Mesenchymal stem cell (in vitro differentiated cells and primary cell): ENCODE data around the gene TMEM176B.

ENCODE experiments used
- DNase-seq: peaks from one replicate; pipeline ENCODE4 v3.0.0-alpha.2; 2013
- H2AFZ ChIP-seq: one replicate; pipeline ENCODE4 v1.6.1; 2013; ENCODE audit warnings: low read depth, mild to moderate bottlenecking, control low read depth, inconsistent platforms, low read length, moderate library complexity
- H2AK5ac ChIP-seq: 2 replicates; pipeline ENCODE4 v1.6.1; 2013; ENCODE audit warnings: low read length, moderate library complexity, mild to moderate bottlenecking, inconsistent platforms; ENCODE audit not compliant: severe bottlenecking
- H2BK120ac ChIP-seq: one replicate; pipeline ENCODE4 v1.6.1; 2013; ENCODE audit warnings: low read depth, mild to moderate bottlenecking, inconsistent platforms, low read length, moderate library complexity
- H2BK12ac ChIP-seq, 2 experiments: one replicate each; pipeline ENCODE4 v1.6.1; 2013; ENCODE audit warnings: inconsistent platforms in 2 of 2, low read length in 2 of 2, mild to moderate bottlenecking in 2 of 2, moderate library complexity in 2 of 2, control low read depth in 1 of 2
- H2BK15ac ChIP-seq: one replicate; pipeline ENCODE4 v1.6.1; 2013; ENCODE audit warnings: mild to moderate bottlenecking, low read depth, inconsistent platforms; ENCODE audit not compliant: poor library complexity, severe bottlenecking
- H2BK5ac ChIP-seq: 2 replicates; pipeline ENCODE4 v1.6.1; 2013; ENCODE audit warnings: low read depth, mild to moderate bottlenecking, low read length, control low read depth, inconsistent platforms; ENCODE audit not compliant: poor library complexity, severe bottlenecking
- H3K14ac ChIP-seq, 2 experiments: one replicate each; pipeline ENCODE4 v1.6.1; 2013; ENCODE audit warnings: inconsistent platforms in 2 of 2, low read length in 2 of 2, control low read depth in 1 of 2, mild to moderate bottlenecking in 1 of 2, moderate library complexity in 1 of 2
- H3K18ac ChIP-seq, 2 experiments: one replicate each; pipeline ENCODE4 v1.6.1; 2013; ENCODE audit warnings: inconsistent platforms in 2 of 2, low read length in 2 of 2, control low read depth in 1 of 2, low read depth in 1 of 2, mild to moderate bottlenecking in 1 of 2
- H3K23ac ChIP-seq, 2 experiments: one replicate each; pipeline ENCODE4 v1.6.1; 2013; ENCODE audit warnings: inconsistent platforms in 2 of 2, low read length in 2 of 2, mild to moderate bottlenecking in 2 of 2, moderate library complexity in 2 of 2, control low read depth in 1 of 2
- H3K27ac ChIP-seq: 2 replicates; pipeline ENCODE4 v1.5.1; 2013; ENCODE audit warnings: mild to moderate bottlenecking, moderate library complexity, low read length, control low read depth, inconsistent platforms; ENCODE audit not compliant: poor library complexity, severe bottlenecking
- H3K27me3 ChIP-seq, 2 experiments: 2 replicates each; pipeline versions ENCODE4 v1.6.1 to v1.7.0; 2013; ENCODE audit warnings: low read length in 2 of 2, mild to moderate bottlenecking in 2 of 2, moderate library complexity in 2 of 2, control low read depth in 1 of 2, inconsistent platforms in 1 of 2; ENCODE audit not compliant: control insufficient read depth in 1 of 2, insufficient read depth in 1 of 2
- H3K36me3 ChIP-seq, 2 experiments: 2 replicates each; pipeline versions ENCODE4 v1.6.1 to v1.7.0; 2013; ENCODE audit warnings: low read length in 2 of 2, control low read depth in 1 of 2, inconsistent platforms in 1 of 2, low read depth in 1 of 2, mild to moderate bottlenecking in 1 of 2; ENCODE audit not compliant: insufficient read depth in 2 of 2, control insufficient read depth in 1 of 2
- H3K4ac ChIP-seq, 2 experiments: one replicate each; pipeline ENCODE4 v1.6.1; 2013; ENCODE audit warnings: inconsistent platforms in 2 of 2, low read length in 2 of 2, mild to moderate bottlenecking in 2 of 2, moderate library complexity in 2 of 2, control low read depth in 1 of 2, low read depth in 1 of 2
- H3K4me1 ChIP-seq: 2 replicates; pipeline ENCODE4 v1.6.1; 2013; ENCODE audit warnings: low read depth, low read length, control low read depth; ENCODE audit not compliant: control insufficient read depth, insufficient read depth
- H3K4me2 ChIP-seq: 2 replicates; pipeline ENCODE4 v1.6.1; 2013; ENCODE audit warnings: low read length, mild to moderate bottlenecking, inconsistent platforms; ENCODE audit not compliant: poor library complexity, severe bottlenecking
- H3K4me3 ChIP-seq, 2 experiments: 2 replicates each; pipeline versions ENCODE4 v1.5.1 to v1.7.0; 2013; ENCODE audit warnings: low read length in 2 of 2, mild to moderate bottlenecking in 2 of 2, control low read depth in 1 of 2, low read depth in 1 of 2; ENCODE audit not compliant: insufficient read depth in 1 of 2
- H3K79me1 ChIP-seq: replicated peaks from 2 replicates; pipeline ENCODE4 v1.6.1; 2013; ENCODE audit warnings: mild to moderate bottlenecking, control low read depth, low read length, inconsistent platforms; ENCODE audit not compliant: poor library complexity, severe bottlenecking
- H3K9ac ChIP-seq: 2 replicates; pipeline ENCODE4 v1.7.0; 2013; ENCODE audit warnings: mild to moderate bottlenecking, low read length, moderate library complexity
- H3K9me3 ChIP-seq: 2 replicates; pipeline ENCODE4 v1.7.0; 2013; ENCODE audit warnings: mild to moderate bottlenecking, low read length; ENCODE audit not compliant: control insufficient read depth
- H4K8ac ChIP-seq: one replicate; pipeline ENCODE4 v1.6.1; 2013; ENCODE audit warnings: inconsistent platforms, mild to moderate bottlenecking, low read length, moderate library complexity
- H4K91ac ChIP-seq: one replicate; pipeline ENCODE4 v1.6.1; 2013; ENCODE audit warnings: mild to moderate bottlenecking, low read length, inconsistent platforms
- WGBS: methylation state at CpG from one replicate; pipeline ENCODE4 v1.1.7; 2013; ENCODE audit warnings: mixed read lengths; 5-methylcytosine and 5-hydroxymethylcytosine counted together

TMEM176B gene

DNA sequence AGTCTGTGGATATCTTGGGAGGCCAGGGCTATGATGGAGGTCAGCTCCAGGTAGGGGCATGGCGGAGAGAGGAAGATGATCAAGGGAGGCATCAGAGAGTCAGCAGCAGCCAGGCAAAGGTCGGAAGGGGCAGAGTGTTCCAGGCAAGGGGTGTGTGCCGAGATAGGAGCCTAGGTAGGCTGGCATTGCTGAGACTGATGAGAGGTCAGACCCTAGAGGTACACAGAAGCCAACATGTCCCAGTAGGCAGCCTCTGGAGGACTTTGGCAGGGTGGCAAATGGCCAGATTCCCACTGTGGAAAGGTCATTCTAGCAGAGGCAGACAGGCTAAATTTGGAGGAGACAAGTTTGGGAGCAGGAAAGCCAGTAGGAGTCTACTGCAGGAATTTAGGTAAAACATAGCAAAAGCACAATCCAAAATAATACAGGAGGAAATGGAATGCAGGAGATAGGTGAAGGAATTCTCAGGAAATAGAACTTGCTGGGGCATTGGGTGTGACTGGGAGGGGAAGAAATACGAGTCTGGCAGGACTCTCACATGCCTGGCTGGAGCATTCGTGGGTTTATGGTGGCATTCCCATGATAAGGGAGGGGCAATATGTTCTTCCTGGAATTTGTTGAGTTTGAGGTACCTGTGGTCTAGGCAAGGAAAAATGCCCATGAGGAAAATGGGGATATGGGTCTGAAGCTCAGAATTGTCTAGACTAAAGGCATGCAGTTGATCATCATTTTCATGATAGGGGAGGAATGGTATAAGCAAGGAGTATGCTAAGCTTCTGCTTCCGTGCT is 26.1 kb upstream of the TMEM176B start:
- H3K4ac ChIP-seq, result no peak overlapping the region
- H4K91ac ChIP-seq, result no peak overlapping the region
- H3K14ac ChIP-seq, result peak overlapping the region in 1 of 2 experiments; percentile 28
- H3K36me3 ChIP-seq, result no peaks in the 10 kb centered on the region
- no peak for DNase-seq
- no peaks in the 10 kb centered on the region for H3K4me1 ChIP-seq
- no peak overlapping the region for H3K27ac ChIP-seq
- H2AK5ac ChIP-seq, result no peak overlapping the region
- no peak overlapping the region for H2BK12ac ChIP-seq
- no peak overlapping the region for H2BK120ac ChIP-seq
- WGBS, result 62% methylated on average over 6 of the region's 6 CpGs
- H3K23ac ChIP-seq, result no peak overlapping the region
- no peak overlapping the region for H2BK5ac ChIP-seq
- H3K9ac ChIP-seq, result no peak overlapping the region
- peaks cover 5% of the 10 kb centered on the region for H3K9me3 ChIP-seq
- H3K79me1 ChIP-seq, result no peaks in the 10 kb centered on the region
- H3K27me3 ChIP-seq, result no peaks in the 10 kb centered on the region
- no peak overlapping the region for H3K4me3 ChIP-seq
- H2BK15ac ChIP-seq, result no peak overlapping the region
- no peak overlapping the region for H3K18ac ChIP-seq
- no peak overlapping the region for H4K8ac ChIP-seq
- no peak overlapping the region for H3K4me2 ChIP-seq
- H2AFZ ChIP-seq, result no peak overlapping the region

DNA sequence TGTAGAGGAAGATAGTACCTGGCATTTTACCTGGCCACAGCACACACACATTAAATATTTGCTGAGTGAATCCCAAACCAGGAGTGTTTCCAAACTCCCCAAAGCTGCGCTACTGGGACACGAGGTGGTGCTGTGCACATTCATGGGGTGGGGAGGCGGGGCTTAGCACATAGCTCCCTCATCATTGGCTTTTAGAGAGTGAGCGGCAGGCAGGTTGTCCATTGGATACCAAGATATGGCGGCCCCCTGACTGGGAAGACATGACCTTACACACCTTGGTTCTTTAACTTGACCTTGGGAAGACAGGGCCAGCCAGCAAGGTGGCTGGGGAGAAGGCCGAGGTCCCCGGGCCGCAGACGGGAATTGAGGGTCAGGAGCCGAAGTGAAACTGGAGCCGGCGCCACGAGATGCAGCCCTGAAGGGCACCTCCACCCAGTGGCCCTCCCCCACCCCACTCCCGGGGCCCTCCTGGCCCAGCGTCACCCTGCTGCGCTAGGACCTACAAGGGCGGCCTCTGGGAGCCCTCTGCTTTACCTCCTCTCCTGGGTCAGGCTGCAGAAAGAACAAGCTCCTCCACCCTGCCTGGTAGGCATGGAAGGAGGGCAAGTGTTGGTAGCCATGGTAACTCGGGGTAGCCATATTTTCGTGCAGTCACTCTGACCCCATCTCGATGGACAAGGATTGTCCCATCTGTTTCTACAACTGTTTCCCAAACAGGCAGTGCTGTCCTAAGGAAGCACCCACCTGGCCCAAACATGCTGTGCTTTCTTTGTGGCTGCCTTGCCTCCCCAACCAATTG is 24.4 kb upstream of the TMEM176B start:
- H3K79me1 ChIP-seq, result no peaks in the 10 kb centered on the region
- H3K27me3 ChIP-seq, result no peaks in the 10 kb centered on the region
- H4K91ac ChIP-seq, result no peak overlapping the region
- no peak overlapping the region for H2BK12ac ChIP-seq
- no peak overlapping the region for H2AFZ ChIP-seq
- H3K4me2 ChIP-seq, result no peak overlapping the region
- H2BK15ac ChIP-seq, result no peak overlapping the region
- H3K9ac ChIP-seq, result no peak overlapping the region
- WGBS, result 88% methylated on average over 19 of the region's 20 CpGs
- H3K36me3 ChIP-seq, result no peaks in the 10 kb centered on the region
- DNase-seq, result no peak
- H2AK5ac ChIP-seq, result no peak overlapping the region
- H2BK5ac ChIP-seq, result no peak overlapping the region
- H4K8ac ChIP-seq, result no peak overlapping the region
- H3K4ac ChIP-seq, result no peak overlapping the region
- no peak overlapping the region for H2BK120ac ChIP-seq
- H3K4me1 ChIP-seq, result no peaks in the 10 kb centered on the region
- H3K4me3 ChIP-seq, result no peak overlapping the region
- no peak overlapping the region for H3K23ac ChIP-seq
- H3K27ac ChIP-seq, result no peak overlapping the region
- no peak overlapping the region for H3K18ac ChIP-seq
- peaks cover 5% of the 10 kb centered on the region for H3K9me3 ChIP-seq
- H3K14ac ChIP-seq, result no peak overlapping the region

DNA sequence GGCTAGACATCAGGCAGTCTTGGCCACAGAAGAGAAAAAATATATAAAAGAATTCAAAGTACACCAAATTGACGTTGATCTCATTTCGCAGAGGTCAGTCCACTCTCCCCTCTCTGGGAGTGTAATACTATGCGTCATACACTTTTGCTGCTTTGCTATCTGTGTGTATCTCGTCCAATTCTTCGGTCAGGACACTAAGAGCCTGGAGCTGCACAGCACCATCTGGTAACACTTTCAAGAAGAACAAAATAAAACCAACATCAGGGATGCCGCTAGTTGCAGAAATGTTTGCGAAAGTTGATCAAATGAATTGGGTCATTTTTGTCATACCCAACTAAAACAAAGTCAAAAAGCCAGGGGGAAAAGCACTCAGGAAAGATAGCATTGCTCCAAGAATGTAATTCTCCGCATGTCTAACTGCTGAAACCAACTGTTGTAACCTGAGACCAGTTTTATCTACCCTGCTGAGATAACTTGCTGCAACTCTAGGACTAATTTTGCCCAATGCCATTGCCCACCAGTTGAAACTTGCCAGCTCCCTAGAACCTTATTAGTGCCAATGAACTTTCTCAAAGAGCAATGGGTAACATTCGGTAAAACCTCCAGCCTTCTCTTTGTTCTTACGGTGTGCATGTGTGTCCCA is 23.4 kb upstream of the TMEM176B start:
- no peak overlapping the region for H2BK15ac ChIP-seq

DNA sequence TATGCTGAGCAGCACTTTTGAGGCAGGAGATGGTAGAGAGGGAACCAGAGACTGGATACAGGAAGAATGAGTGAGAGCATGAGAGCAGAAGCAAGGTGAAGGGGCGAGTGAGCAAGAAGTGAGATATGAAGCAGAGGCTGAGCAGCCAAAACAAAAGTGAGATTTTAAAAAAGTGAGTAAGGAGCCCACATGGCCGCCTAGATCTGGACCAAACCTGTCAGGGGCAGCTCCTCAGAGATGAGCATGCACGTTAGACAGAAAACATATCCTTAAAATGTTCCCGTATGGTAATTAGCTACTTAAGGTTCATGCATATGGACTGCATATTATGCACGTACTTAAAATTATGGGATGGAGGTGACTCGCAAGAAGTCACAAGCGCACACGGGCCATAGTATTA is 22.9 kb upstream of the TMEM176B start:
- H3K18ac ChIP-seq, result no peak overlapping the region
- no peak overlapping the region for H2BK12ac ChIP-seq
- H2AK5ac ChIP-seq, result no peak overlapping the region
- H2AFZ ChIP-seq, result no peak overlapping the region
- no peak overlapping the region for H3K4me2 ChIP-seq
- no peak overlapping the region for H2BK5ac ChIP-seq
- no peak overlapping the region for H2BK120ac ChIP-seq
- H3K4me1 ChIP-seq, result no peaks in the 10 kb centered on the region
- no peak overlapping the region for H3K4ac ChIP-seq
- no peak overlapping the region for H4K8ac ChIP-seq
- no peak for DNase-seq
- H2BK15ac ChIP-seq, result no peak overlapping the region
- peaks cover 5% of the 10 kb centered on the region for H3K9me3 ChIP-seq
- H3K36me3 ChIP-seq, result no peaks in the 10 kb centered on the region
- no peak overlapping the region for H3K27ac ChIP-seq
- H4K91ac ChIP-seq, result no peak overlapping the region
- H3K23ac ChIP-seq, result no peak overlapping the region
- no peak overlapping the region for H3K9ac ChIP-seq
- 83% methylated on average over 8 of the region's 8 CpGs for WGBS
- no peak overlapping the region for H3K14ac ChIP-seq
- H3K27me3 ChIP-seq, result no peaks in the 10 kb centered on the region
- H3K79me1 ChIP-seq, result no peaks in the 10 kb centered on the region
- H3K4me3 ChIP-seq, result no peak overlapping the region

More for the DNA sequence above, 23.4 kb upstream of the TMEM176B start:
- Histone ChIP-seq H3K36me3 (no peaks in the 10 kb centered on the region), H2BK5ac (no peak overlapping the region), H3K9ac (no peak overlapping the region), H2AK5ac (no peak overlapping the region), H3K4ac (no peak overlapping the region), H2BK12ac (no peak overlapping the region), H3K14ac (no peak overlapping the region), H3K79me1 (no peaks in the 10 kb centered on the region), H3K4me3 (no peak overlapping the region), H4K8ac (no peak overlapping the region), H3K27ac (no peak overlapping the region), H3K4me1 (no peaks in the 10 kb centered on the region), H2AFZ (no peak overlapping the region), H3K9me3 (peaks cover 5% of the 10 kb centered on the region), H3K27me3 (no peaks in the 10 kb centered on the region), H4K91ac (no peak overlapping the region), H3K4me2 (no peak overlapping the region), H2BK120ac (no peak overlapping the region), H3K23ac (no peak overlapping the region), H3K18ac (no peak overlapping the region)
- DNase-seq, result no peak
- WGBS, result 84% methylated on average over 10 of the region's 10 CpGs
